Nucleus accumbens (tissue), 56 donors: ENCODE measurements around the gene RBM25.

Experiments used
- DNase-seq, 56 donors: peaks; one replicate each; lab custom pipeline; 2025; lab: John Stamatoyannopoulos, UW

RBM25 gene

DNA sequence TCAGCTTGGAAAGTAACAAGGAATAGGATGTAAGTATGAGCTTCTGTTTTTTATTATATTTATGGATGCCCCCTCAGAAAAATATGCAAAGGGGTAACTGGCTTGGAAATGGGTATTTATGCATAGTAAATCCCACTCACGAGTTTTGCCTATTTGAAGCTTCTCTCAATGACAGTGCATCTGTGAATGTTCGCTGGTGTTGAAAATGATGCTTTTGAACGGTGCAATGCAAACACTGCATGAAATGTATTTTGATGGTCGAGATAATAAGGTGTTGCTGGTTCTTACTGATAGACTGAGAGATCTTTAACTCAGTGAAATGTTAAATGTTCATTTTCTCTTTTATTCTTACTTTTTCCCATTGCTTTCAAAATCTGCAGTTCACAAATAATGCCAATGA, 42.0 kb downstream of the RBM25 start:
- DNase-seq = no peak

DNA sequence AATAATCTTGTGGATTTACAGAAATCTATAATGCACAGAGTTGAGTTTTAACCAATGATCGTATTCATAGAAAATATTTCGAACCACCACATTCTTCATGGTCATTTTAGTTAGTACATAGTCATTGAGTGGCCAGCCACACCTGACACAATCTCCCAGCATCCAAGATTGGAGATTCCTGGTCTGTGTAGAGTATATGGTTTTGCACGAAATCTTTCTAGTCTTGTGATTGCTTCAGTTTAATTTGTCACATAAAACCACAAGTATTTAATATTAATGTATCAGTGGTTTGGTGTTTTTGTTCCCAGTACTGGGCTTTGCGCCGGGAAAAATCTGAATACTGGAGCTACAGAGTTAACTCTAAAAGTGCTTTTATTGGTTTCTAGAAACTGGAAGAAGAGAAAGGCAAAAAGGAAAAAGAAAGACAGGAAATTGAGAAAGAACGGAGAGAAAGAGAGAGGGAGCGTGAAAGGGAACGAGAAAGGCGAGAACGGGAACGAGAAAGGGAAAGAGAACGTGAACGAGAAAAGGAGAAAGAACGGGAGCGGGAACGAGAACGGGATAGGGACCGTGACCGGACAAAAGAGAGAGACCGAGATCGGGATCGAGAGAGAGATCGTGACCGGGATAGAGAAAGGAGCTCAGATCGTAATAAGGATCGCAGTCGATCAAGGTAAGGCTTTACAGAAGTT, 44.6 kb downstream of the RBM25 start:
- DNase-seq = no peak

DNA sequence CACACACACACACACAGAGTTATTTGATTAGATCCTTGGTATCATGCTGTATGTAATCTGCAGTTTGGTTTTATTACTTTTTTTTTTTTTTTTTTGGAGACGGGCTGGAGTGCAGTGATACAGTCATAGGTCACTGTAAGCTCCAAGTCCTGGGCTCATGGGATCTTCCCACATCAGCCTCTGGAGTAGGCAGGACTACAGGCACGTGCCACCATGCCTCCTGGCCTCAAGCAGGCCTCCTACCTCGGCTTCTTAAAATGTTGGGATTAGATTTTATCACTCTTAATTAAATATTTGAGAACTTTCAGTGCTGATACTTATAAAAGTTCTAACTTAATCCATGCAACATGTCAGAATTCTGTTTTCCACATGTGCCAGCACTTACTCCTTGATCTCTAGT, 46.7 kb downstream of the RBM25 start:
- DNase-seq = no peak

DNA sequence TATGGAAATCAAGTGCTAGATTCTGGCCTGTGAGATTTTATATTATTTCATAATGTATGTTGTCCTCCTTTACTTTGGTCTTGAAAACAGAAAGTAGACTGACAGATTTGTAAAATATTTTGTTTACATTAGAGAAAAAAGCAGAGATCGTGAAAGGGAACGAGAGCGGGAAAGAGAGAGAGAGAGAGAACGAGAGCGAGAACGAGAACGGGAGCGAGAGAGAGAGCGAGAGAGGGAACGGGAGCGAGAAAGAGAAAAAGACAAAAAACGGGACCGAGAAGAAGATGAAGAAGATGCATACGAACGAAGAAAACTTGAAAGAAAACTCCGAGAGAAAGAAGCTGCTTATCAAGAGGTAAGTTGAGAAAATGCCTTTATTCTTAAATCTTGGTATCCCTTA, 47.4 kb downstream of the RBM25 start:
- no peak for DNase-seq

DNA sequence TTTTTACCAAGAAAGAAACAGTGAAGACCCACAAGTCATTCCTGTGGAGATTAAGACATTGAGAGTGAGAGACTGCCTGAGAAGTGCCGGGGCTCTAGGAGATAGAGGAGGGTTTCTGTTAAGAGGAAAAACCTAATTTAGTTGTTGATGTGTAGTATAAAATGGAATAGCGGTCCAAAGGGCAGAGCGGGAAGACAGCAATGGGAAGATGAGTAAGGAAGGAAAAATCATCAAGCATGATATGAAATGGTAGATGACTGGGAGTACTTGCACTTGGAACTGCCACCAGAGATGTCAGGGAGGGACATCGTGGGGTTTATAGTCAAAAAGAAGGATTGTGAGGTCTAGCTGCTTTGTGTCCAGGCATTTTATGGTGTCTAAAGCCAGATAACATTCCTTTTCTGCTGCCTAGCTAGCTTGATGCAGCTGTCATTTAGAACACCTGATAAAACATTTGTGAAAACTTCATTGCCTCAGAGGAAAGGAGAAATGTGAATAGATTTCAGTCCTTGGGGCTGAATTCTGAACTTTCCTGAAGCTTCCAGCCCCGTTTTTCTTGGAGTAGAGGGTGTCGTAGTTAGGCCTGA, 57.8 kb downstream of the RBM25 start:
- no peak for DNase-seq

DNA sequence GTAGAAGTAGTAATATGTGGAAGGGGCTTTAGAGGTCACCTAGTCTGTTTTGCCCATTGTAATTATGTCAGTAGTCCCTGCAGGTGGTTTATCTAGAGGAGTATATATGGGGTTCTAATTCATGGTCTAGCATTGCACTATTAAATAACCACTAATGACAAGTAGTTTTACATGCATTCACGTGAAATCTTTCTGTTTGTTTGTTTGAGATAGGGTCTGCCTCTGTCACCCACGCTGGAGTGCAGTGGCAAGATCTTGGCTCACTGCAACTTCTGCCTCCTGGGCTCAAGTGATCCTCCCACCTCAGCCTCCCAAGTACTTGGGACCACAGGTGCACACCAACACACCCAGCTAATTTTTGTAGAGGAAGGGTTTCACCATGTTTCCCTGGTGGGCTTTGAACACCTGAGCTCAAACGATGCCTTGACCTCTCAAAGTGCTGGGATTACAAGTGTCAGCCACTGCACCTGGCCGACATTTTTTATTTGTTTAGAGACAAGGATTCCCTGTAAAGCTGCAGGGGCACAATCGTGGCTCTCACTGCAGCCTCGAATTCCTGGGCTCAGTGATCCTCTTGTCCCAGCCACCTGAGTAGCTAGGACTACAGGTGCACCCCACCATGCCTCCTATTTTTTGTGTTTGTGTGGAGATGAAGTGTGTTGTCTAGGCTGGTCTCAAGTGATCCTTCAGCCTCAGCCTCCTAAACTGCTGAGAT, 66.0 kb downstream of the RBM25 start:
- no peak for DNase-seq

DNA sequence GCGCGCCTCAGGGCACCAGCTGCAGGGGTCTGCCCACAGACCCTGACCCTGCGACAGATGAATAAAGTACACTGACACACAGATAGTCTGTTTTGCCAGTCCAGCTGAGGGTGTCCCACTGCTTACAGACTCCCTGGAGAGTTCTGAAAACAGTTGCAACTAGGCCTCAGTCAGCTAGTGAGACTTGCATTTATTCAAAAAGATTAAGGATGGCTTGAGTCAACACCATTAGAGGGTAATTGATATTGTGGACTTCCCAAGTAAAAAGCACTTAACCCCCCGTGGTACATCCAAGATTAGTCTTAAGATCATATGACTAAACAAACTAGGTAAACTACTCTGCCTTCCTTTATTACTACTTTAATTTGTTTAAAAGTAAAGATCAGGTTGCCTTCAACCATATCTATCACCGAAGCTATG, 66.8 kb downstream of the RBM25 start:
- DNase-seq = no peak

DNA sequence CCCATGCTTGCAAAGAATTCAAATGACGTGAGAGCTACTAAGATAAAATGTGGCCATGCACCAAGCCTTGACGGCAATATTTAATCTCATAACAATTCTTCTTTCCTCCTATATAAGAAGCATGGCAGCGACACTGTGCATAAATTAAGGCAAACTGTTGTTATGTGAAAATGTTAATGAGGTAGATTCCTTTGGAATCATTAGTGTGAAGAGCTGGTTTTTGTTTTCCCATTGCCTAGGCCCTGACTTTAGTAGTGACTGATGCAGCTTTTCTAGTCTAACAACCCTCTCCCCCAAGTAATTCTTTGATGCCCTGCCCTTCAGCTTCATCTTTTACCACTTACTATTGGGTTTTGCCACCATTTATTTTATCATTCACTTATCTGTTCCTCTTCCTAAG, 67.4 kb downstream of the RBM25 start:
- no peak for DNase-seq

DNA sequence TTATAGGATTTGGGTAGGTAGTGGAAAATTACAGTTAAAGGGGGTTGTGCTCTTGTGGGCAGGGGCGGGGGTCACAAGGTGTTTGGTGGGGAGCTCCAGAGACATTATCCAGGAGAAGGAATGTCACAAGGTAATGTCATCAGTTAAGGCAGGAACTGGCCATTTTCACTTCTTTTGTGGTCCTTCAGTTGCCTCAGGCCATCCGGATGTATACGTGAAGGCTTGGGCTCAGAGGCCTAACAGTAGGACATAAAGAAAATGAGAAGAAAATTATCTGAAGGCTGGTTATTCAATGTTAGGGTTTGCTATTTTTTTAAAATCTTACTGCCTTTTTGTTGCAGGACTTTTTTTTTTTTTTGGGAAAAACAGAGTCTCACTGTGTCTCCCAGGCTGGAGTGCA, 75.5 kb downstream of the RBM25 start:
- no peak for DNase-seq

DNA sequence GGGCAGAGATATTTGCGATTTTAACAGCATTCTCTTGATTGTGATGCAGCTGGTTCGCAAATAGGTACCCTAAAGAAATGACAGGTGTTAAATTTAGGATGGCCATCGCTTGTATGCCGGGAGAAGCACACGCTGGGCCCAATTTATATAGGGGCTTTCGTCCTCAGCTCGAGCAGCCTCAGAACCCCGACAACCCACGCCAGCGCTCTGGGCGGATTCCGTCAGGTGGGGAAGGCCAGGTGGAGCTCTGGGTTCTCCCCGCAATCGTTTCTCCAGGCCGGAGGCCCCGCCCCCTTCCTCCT, 77.7 kb downstream of the RBM25 start:
- no peak for DNase-seq

DNA sequence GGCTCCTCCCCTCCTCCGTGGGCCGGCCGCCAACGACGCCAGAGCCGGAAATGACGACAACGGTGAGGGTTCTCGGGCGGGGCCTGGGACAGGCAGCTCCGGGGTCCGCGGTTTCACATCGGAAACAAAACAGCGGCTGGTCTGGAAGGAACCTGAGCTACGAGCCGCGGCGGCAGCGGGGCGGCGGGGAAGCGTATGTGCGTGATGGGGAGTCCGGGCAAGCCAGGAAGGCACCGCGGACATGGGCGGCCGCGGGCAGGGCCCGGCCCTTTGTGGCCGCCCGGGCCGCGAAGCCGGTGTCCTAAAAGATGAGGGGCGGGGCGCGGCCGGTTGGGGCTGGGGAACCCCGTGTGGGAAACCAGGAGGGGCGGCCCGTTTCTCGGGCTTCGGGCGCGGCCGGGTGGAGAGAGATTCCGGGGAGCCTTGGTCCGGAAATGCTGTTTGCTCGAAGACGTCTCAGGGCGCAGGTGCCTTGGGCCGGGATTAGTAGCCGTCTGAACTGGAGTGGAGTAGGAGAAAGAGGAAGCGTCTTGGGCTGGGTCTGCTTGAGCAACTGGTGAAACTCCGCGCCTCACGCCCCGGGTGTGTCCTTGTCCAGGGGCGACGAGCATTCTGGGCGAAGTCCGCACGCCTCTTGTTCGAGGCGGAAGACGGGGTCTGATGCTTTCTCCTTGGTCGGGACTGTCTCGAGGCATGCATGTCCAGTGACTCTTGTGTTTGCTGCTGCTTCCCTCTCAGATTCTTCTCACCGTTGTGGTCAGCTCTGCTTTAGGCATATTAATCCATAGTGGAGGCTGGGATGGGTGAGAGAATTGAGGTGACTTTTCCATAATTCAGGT, 78.3 kb downstream of the RBM25 start, which contains the start of gene PSEN1:
Gene PSEN1, plus strand, starts transcription at position 121 of the 839 bp plus-strand sequence. CDS start 11,513 bp downstream, outside the sequence.
- peak; percentile 78 to 99 (median 96) for DNase-seq

DNA sequence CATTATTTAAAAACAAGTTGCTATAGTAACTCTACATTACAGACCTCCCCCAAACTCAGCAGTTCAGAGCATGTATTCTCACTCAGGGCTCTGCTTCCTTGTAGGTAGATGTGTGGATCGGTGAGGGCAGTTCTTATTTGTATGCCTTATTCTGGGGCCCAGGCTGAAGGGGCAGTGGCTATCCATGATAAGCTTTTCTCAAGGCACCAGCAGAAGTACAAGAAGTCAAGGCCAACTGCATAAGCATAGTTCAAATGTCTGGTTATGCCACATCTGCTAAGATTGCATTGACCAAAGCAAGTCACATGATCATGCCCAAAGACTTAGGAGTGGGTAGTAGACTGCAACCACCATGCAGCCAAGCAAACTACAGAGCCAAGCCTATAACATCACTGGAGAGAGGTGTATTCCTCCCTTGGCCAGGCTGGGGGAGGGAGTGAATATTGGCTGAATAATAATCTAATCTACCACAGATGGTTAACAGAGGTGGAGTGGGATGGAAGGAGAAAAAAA, 82.5 kb downstream of the RBM25 start:
- DNase-seq = no peak

DNA sequence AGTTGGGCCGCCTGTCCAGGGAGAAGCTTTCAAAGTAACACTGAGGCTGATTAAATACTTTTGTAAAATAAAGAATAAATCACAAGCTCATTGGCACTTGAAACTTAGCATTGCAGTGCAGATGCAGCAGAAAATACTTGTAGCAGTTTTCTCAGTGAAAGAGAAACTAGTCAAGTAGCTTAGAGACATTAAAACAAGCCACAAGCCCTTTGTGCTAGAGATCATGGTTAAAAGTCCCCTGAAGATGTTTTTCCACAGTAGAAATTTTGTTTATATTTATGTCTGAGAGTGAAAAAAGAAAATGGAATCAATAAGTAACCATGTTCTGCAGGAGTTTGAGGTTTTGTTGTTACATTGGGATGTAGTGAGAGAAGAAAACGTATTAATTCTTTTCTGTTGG, 83.9 kb downstream of the RBM25 start:
- DNase-seq = no peak

DNA sequence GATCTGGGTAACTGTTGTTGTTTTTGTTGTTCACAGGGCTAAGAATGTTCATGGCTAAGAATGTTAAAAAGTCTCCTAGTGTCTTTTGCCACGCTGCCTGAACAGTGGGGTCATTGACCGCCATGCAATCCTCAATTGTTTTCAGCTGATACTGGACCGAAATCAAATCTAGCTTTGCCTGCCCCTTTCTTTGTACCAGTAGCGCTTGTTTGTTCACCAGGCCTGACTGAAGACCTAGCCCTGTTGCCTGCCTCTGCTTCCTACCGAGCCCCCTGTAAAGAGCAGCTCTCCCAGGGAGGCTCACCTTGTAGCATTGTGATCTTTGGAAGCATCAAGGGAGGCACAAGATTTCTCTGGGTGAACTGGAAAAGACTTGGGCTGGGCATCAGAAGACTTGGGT, 84.7 kb downstream of the RBM25 start:
- peak in 50 of 56 donors; percentile 13 to 82 (median 60) for DNase-seq

DNA sequence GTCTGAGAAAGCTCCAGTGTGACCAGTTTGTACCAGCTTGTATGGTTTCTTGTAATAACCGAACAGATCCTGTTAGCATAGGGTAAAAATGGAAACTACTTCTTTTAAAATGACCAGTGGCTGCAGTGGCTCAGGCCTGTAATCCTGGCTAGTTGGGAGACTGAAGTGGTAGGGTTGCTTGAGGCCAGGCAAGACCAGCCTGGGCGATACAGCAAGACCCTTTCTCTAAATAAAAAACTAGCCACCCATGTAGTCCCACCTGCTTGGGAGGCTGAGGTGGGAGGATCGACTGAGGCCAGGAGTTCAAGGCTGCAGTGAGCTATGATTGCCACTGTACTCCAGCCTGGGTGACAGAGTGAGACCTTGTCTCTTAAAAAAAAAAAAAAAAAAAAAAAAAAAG, 85.3 kb downstream of the RBM25 start:
- DNase-seq = no peak

DNA sequence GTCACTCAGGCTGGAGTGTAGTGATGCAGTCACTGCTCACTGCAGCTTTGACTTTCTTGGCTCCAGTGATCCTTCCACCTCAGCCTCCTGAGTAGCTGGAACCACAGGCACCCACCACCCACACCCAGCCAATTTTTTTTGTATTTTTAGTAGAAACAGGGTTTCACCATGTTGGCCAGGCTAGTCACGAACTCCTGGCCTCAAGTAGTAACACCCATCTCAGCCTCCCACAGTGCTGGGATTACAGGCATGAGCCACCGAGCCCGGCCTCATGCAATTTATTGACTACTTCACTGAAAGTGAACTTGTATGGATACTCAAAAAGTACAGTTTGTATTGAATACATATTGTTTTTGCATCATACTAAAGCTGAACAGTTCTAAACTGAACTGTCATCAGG, 87.0 kb downstream of the RBM25 start:
- DNase-seq = no peak

DNA sequence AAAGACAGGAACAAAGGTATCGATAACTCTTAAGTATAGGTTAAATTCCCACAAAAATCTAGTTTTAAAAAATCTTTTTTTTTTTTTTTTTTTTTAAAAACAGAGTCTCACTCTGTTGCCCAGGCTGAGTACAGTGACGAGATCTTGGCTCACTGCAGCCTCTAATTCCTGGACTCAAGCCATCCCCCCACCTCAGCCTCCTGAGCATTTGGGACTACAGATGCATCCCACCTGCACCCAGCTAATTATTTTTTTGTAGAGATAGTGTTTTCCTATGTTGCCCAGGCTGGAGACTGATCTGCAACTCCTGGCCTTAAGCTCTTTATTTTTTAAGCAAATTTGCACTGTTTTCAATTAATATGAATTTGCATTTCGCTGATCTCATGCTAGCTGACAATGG, 87.8 kb downstream of the RBM25 start:
- DNase-seq = no peak

DNA sequence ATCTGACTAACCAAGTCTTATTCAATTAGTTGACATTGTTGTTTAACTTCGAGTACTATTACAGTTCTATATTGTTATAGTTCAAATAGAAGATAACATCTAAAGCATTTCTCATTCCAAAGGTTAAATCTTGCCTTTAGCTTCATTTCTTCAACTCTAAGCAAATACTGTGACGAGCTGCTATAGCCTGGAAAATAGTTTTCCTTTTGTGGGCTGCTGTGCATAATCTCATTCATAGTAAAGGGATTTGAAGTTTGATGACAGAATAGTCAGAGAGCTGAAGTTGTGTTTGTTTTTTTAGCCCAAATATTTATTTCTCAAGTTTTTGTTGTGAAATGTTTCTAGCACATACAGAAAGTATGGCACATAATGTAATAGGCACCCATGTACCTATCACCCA, 91.4 kb downstream of the RBM25 start:
- no peak for DNase-seq

DNA sequence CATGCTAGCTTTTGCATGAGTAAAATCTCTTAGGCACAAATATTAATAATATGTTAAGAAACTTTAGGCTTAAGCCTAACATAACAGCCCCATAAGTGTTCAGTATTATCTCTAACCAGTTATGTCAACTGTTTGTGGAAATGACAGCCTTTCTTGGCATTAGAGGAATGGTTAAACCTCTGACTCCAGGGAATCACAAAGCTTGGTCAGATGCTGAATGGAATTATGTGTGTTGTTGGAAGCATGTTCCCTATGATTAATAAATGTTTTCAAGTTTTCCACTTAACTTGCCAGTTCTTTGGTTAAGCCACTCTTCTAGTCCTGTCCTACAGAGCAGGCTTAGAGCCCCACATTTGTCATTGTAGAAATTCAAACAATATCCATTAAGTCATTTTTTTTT, 94.9 kb downstream of the RBM25 start:
- no peak for DNase-seq

DNA sequence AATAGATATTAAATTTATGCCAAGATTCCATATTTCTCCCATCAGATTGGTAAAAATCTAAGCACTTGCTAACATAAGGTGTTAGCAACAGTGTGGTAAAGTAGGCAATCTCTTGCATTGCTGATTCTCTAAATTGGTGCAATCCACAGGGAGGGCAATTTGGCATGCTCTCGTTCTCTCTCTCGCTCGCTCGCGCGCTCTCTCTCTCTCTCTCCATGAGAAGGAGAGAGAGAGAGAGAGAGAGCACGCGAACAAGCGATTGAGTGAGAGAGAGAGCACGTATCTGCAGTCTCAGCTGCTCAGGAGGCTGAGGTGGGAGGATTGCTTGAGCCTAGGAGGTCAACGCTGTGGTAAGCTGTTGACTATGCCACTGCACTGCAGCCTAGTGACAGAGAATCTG, 103.9 kb downstream of the RBM25 start:
- DNase-seq = peak in 8 of 56 donors; percentile 7 to 32 (median 16)

DNA sequence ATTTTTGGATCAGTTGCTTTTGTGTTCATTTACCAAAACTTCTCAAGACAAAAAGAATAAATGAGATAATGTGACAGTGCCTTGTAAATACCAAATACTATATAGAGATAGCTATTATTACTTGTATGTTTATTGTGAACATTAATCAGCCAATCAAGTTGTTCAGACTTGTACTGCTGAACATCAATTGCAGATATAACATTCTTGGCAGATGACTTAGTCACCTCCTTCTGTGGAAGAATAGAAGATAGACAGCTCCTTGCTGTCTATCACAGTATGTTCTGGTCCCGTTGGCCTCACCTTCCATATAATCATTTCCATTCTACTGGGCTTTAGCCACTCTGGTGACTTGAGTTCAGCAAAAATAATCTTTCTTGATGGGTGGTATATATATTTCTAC, 108.1 kb downstream of the RBM25 start:
- DNase-seq = no peak
